Osteocyte (in vitro differentiated cells): ENCODE results near the gene PDCD1. TPM values are rescaled to one million over a fixed set of nuclear protein-coding genes. Genes with fewer than 3 reads are reported as not detected.
"Not testable (repeated sequence)": the region's sequence is repeated elsewhere in the genome, so short reads cannot be mapped to it uniquely, and the experiment has no call there.

Source experiments
- DNase-seq: peaks from one replicate; pipeline ENCODE4 v3.0.0; 2021; ENCODE audit warnings: mixed read lengths; ENCODE audit not compliant: unreplicated experiment; ENCODE audit errors: extremely low spot score
- H3K27ac Mint-ChIP-seq: one replicate; pipeline ENCODE4 v1.8.0; 2021; ENCODE audit warnings: mild to moderate bottlenecking, mixed read lengths; ENCODE audit not compliant: unreplicated experiment
- H3K27me3 Mint-ChIP-seq: one replicate; pipeline ENCODE4 v1.8.0; 2021; ENCODE audit warnings: mixed read lengths; ENCODE audit not compliant: unreplicated experiment
- H3K36me3 Mint-ChIP-seq: one replicate; pipeline ENCODE4 v1.8.0; 2021; ENCODE audit warnings: mixed read lengths; ENCODE audit not compliant: unreplicated experiment
- H3K4me1 Mint-ChIP-seq: one replicate; pipeline ENCODE4 v1.8.0; 2021; ENCODE audit warnings: mixed read lengths; ENCODE audit not compliant: unreplicated experiment
- H3K4me3 Mint-ChIP-seq: one replicate; pipeline ENCODE4 v1.8.0; 2021; ENCODE audit warnings: mild to moderate bottlenecking, moderate library complexity, mixed read lengths; ENCODE audit not compliant: unreplicated experiment
- H3K9me3 Mint-ChIP-seq: one replicate; pipeline ENCODE4 v1.8.0; 2021; ENCODE audit warnings: mixed read lengths; ENCODE audit not compliant: unreplicated experiment
- CTCF ChIP-seq: fragments of 200-600 bp; sonication (generic); IDR thresholded peaks from 2 replicates; pipeline ENCODE4 v1.5.0; 2021; ENCODE audit warnings: antibody characterized with exemption, mild to moderate bottlenecking, moderate library complexity
- total RNA-seq: library from RNA; stranded (reverse); gene quantifications from 2 replicates; pipeline ENCODE4 v1.2.1, GENCODE V29; 2021

The PDCD1 gene
- total RNA-seq, 1 donor from 2014 or later = not detected

DNA sequence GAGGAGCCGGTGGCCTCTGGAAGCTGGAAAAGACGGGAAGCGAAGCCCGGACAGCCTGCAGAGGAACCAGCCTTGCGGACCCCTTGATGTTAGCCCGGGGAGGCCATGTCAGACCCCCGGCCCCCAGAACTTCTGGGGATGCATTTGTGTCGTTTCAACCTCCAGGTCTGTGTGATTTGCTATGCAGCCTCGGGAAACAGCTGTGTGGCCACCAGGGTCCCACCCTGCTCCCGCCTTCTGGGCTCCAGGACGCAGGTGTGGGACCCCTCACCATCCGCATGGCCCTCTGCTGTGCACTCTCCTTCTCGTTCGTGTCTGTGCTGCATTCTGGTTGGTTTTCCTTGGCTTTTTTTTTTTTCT lies 36.5 kb downstream of the PDCD1 start:
- H3K27ac Mint-ChIP-seq = no peak overlapping the region
- H3K27me3 Mint-ChIP-seq = no peaks in the 10 kb centered on the region
- H3K4me3 Mint-ChIP-seq = no peak overlapping the region
- no peak for DNase-seq
- H3K36me3 Mint-ChIP-seq = no peaks in the 10 kb centered on the region
- H3K4me1 Mint-ChIP-seq = no peaks in the 10 kb centered on the region
- peaks cover 3% of the 10 kb centered on the region for H3K9me3 Mint-ChIP-seq
- no peak for TF ChIP-seq CTCF

DNA sequence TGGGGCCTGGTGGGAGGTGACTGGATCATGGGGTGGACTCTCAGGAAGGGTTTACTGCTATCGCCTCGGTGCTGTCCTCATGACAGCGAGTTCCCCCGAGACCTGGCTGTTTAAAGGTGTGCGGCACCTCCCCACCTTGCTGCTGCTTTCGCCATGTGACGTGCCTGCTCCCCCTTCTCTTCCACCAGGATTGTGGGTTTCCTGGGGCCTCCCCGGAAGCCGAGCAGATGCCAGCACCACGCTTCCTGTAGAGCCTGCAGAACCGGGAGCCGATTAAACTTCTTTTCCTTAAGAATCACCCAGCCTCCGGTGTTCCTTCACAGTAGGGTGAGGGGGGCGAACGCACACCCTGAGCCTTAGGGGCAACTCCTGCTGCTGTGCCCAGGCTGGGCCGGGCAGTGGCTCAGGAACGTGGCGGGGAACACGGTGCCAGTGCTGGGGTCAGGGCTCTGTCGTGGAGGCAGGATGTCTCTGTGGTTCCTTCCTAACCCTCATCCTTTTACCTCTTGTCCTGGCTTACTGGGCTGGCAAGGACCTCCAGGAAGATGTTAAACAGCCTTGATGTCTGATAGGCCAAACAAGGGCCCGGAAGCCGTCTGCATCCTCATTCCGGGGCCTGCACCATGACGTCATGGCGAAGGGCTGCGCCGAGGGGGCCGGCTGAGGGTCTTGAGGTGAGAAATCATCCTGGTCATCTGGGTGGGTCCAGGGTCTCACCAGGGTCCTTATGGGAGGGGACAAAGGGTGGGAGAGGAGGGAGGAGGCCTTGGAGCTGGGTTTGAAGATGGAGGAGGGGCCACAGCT lies 37.0 kb downstream of the PDCD1 start:
- H3K9me3 Mint-ChIP-seq = no peaks in the 10 kb centered on the region
- no peaks in the 10 kb centered on the region for H3K36me3 Mint-ChIP-seq
- no peak for TF ChIP-seq CTCF
- DNase-seq = no peak
- no peaks in the 10 kb centered on the region for H3K4me1 Mint-ChIP-seq
- H3K27ac Mint-ChIP-seq = no peak overlapping the region
- no peaks in the 10 kb centered on the region for H3K27me3 Mint-ChIP-seq
- H3K4me3 Mint-ChIP-seq = no peak overlapping the region

GRCh38 chr2:241820625-241821384 lies 37.9 kb downstream of the PDCD1 start:
- no peak for DNase-seq
- Mint-ChIP-seq H3K27ac (no peak overlapping the region), H3K36me3 (no peaks in the 10 kb centered on the region), H3K27me3 (no peaks in the 10 kb centered on the region), H3K4me1 (no peaks in the 10 kb centered on the region), H3K9me3 (no peaks in the 10 kb centered on the region), H3K4me3 (no peak overlapping the region)
- no peak for TF ChIP-seq CTCF

GRCh38 chr2:241819947-241820624 lies 38.6 kb downstream of the PDCD1 start:
- DNase-seq, H3K4me1 Mint-ChIP-seq, H3K27me3 Mint-ChIP-seq, H3K4me3 Mint-ChIP-seq, H3K27ac Mint-ChIP-seq, H3K9me3 Mint-ChIP-seq, H3K36me3 Mint-ChIP-seq: not testable (repeated sequence)

GRCh38 chr2:241818943-241819270 lies 39.8 kb downstream of the PDCD1 start:
- TF ChIP-seq CTCF = no peak
- Mint-ChIP-seq H3K4me1 (no peaks in the 10 kb centered on the region), H3K27ac (no peak overlapping the region), H3K36me3 (no peaks in the 10 kb centered on the region), H3K27me3 (no peaks in the 10 kb centered on the region), H3K4me3 (no peak overlapping the region), H3K9me3 (no peaks in the 10 kb centered on the region)
- no peak for DNase-seq
